ENCODE data around the gene NVL. TPM values are rescaled to one million over a fixed set of nuclear protein-coding genes. Genes with fewer than 3 reads are reported as not detected.

Gene NVL
- total RNA-seq, result 18.6 and 21.1 TPM in 2 replicates

DNA sequence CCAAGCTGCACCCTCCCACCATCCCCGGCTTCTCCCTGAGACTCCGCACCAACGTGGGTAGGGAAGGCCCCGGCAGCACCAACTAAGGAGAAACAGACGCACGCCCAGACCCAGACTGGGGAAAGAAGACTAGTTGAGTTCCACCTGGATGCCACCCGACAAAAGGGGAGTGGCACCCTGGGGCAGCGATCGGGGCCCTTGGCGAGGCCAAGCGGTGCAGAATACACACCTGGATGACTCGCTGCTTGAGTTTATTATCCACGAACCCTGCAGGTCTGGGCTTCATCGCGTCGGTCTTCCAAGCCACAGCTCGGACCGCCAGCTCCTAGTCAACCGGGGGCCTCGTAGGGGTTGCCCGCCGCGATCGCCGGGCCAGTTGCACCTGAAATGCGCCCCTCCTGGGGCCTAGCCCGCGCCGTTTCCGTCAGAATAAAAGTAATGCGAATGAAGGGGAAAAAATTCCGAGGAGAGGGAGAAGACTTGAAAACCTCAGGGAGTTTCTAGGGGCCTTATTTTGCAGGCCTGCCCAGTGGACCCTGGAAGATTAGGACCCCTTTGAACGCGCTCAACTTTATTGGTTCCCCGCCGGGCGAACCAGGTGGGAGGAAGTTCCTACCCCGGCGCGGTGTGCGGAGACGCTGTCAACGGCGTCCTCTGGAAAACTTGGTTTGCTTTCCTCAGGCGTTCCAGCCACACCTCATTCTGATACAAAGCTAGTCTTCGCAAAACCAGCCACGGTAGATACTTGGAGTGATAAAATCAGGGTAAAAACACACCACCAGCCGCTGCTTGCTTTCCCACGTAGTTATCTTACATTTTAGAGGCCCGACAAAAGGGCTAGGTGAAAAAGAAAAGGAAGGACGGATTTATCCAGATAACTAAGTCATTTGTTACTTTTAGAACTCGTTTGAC lies at the start of gene NVL:
TSS of gene NVL (minus strand) at position 331 of the 912 bp plus-strand sequence. CDS start at position 286, 45 bp downstream.

DNA sequence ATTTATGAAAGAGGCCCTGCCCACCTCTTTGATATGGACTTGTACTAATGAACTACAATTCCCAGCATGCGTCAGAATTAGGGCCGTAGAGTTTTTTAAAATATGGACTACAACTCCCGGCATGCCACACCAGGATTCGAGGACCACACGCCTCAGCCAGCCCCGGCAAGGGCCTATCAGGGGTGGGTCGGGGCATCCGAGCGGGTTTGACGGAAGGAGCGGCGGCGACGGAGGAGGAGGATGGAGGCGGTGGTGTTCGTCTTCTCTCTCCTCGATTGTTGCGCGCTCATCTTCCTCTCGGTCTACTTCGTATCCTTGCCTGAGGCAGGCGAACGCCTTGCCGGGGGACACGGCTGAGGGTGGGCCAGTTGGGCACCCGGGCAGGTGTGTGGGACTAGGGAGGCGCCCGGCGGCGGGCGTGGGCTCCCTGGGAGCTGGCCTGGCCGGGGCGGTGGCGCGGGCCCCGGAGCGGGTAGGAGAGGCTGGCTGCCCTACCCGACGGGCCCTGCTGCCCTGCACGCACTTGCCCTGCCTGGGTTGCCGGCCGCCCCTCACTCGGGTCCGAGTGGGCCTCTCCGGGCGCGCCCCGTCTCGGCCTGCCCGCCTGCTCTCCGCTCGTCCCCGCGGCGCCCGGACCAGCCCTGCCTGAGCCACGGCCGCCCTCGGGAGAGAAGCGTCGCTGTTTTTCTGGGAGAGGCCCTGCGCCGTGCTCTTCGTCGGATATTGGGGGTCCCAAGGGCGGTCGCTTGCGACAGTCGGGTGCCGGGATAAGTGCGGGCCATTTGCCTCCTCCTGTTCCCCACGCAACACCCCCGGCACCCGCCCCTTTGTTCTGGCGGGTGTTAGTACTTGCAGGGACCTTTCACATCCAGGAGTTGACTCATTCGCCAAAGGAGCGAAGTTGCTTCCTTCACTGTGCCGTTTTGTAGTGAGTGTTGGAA lies 27.0 kb upstream of the NVL start, which contains the start of gene CNIH4:
TSS of gene CNIH4 (plus strand) at position 195 of the 941 bp plus-strand sequence. CDS start at position 241, 46 bp downstream.

DNA sequence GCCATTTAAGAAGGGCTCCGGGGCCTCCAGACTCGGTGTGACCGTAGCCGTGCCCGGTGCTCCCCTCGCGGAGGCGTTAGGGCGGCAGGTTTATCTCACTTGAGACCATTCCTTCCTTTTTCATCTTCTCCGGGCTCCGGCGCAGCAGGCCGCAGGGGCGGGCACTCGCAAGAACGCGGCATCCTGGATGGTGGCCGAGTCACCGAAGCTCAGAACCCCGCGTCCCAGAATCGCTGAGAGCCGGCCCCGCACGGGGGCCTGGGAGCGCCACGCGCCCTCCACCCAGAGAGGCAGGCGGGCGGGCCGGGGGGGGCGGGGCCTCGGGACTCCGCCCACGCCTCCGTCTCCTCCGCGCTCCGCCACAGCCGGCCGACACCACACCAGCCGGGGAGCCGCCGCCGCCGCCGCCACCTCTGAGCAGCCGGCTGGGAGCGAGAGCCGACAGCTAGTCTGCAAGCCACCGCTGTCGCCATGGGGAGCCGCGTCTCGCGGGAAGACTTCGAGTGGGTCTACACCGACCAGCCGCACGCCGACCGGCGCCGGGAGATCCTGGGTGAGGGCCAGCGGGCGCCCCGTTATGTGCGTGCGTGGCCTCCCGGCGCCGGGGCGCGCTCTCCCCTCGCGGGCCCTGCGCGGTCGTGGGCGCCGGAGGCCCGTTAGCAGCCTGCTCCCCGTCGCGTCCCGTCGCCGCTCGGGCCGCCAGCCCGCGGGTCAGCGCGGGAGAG lies 146.9 kb downstream of the NVL start, which contains the start of gene DEGS1:
TSS of gene DEGS1 (plus strand) at position 375 of the 725 bp plus-strand sequence. CDS start at position 472, 97 bp downstream.

Other genes starting within 250 kb of the NVL start
- 21.2 and 22.1 TPM in 2 replicates for gene FBXO28, start 216.1 kb downstream of the NVL start, total RNA-seq
- gene DEGS1, start 146.9 kb downstream of the NVL start, total RNA-seq, result 60.2 and 65.4 TPM in 2 replicates
- 112 and 114 TPM in 2 replicates for gene CNIH4, start 26.7 kb upstream of the NVL start, total RNA-seq
- gene WDR26, start 104.6 kb upstream of the NVL start, total RNA-seq, result 52.5 and 63.3 TPM in 2 replicates